ENCODE results near the gene CELF2. TPM values are rescaled to one million over a fixed set of nuclear protein-coding genes. Genes with fewer than 3 reads are reported as not detected.

The CELF2 gene
- total and polyA plus RNA-seq, 2 of the 4 experiments (the other 2 are of a cell fraction), result 3.5 to 6.6 TPM

GRCh38 chr10:11169976-11170375, 152.3 kb downstream of the CELF2 start:
- no peak overlapping the region for H4K8ac ChIP-seq (ENCODE audit: low read depth in 2 of 2, low read length in 2 of 2)
- ATAC-seq (ENCODE audit: low read depth), result no peak

More at GRCh38 chr10:11169976-11170375, 152.3 kb downstream of the CELF2 start:
- no peak overlapping the region for H2BK5ac ChIP-seq (ENCODE audit: low read depth, low read length, poor library complexity, severe bottlenecking)
- TF ChIP-seq RFX5 (IDR thresholded peaks at IDR 0.05; ENCODE audit: low read depth, low read length), result no peak
- no peak for TF ChIP-seq MAFK (IDR thresholded peaks at IDR 0.05; ENCODE audit: low read depth, low read length)
- TF ChIP-seq CEBPB (IDR thresholded peaks at IDR 0.05; ENCODE audit: low read depth, low read length), result no peak
- no peak for TF ChIP-seq POLR2A (IDR thresholded peaks at IDR 0.05; ENCODE audit: low read depth, low read length)
- TF ChIP-seq RCOR1 (IDR thresholded peaks at IDR 0.05; ENCODE audit: insufficient replicate concordance, low read length), result no peak
- no peak for TF ChIP-seq CTCF (conservative IDR thresholded peaks at IDR 0.05; ENCODE audit: low read depth, low read length)
- no peak for TF ChIP-seq BHLHE40 (IDR thresholded peaks at IDR 0.05; ENCODE audit: low read depth, low read length)
- TF ChIP-seq FOS (IDR thresholded peaks at IDR 0.05; ENCODE audit: low read depth, low read length), result no peak
- no peak for TF ChIP-seq MAZ (IDR thresholded peaks at IDR 0.05; ENCODE audit: borderline replicate concordance, low read depth, low read length)
- no peak for TF ChIP-seq MXI1 (IDR thresholded peaks at IDR 0.05; ENCODE audit: borderline replicate concordance, low read depth, low read length)
- TF ChIP-seq ELK1 (IDR thresholded peaks at IDR 0.05; ENCODE audit: borderline replicate concordance, low read depth, low read length), result no peak
- no peak for TF ChIP-seq USF2 (IDR thresholded peaks at IDR 0.05; ENCODE audit: low read depth, low read length)
- TF ChIP-seq SMC3 (IDR thresholded peaks at IDR 0.05; ENCODE audit: low read depth, low read length), result no peak
- TF ChIP-seq CHD1 (IDR thresholded peaks at IDR 0.05; ENCODE audit: low read depth, low read length), result no peak
- no peak for TF ChIP-seq NFE2L2 (IDR thresholded peaks at IDR 0.05; ENCODE audit: low read depth, low read length)
- no peak for TF ChIP-seq RAD21 (IDR thresholded peaks at IDR 0.05; ENCODE audit: low read length)
- H3K56ac ChIP-seq (ENCODE audit: extremely low read depth, insufficient read depth, low read length), result no peak overlapping the region
- H2AK5ac ChIP-seq (ENCODE audit: low read depth, low read length), result no peak overlapping the region
- H4K5ac ChIP-seq (ENCODE audit: low read depth, low read length), result no peak overlapping the region
- H3K27ac ChIP-seq (ENCODE audit: insufficient read depth, low read length), result no peak overlapping the region
- no peaks in the 10 kb centered on the region for H3K9me3 ChIP-seq (ENCODE audit: control insufficient read depth, insufficient read depth, low read length)
- H3K4ac ChIP-seq (ENCODE audit: low read depth, low read length), result no peak overlapping the region
- dilution Hi-C loops (cut with HindIII; ENCODE audit: low sequenced_read_pairs, unreplicated experiment), result no loop called here
- intact Hi-C loops (cut with micrococcal nuclease), result no loop called here
- no peak overlapping the region for H2AFZ ChIP-seq (replicated peaks; ENCODE audit: low read length, poor library complexity)
- POLR2A ChIA-PET (ENCODE audit: unreplicated experiment), result no interaction called here
- WGBS, 2 experiments (ENCODE audit: extremely low coverage in 2 of 2, insufficient read length in 1 of 2), result 93% methylated on average over 2 of the region's 2 CpGs; no CpG with 5 or more reads in 1 of the 2 experiments
- H3K23ac ChIP-seq (ENCODE audit: low read depth, low read length), result no peak overlapping the region
- no TSS peak for BruUV-seq (replicated peaks)
- H3K18ac ChIP-seq (ENCODE audit: low read depth, low read length), result no peak overlapping the region
- CTCF ChIA-PET, result no interaction called here
- no peak overlapping the region for H3K9ac ChIP-seq (ENCODE audit: low read depth, low read length)
- no peak overlapping the region for H2AK9ac ChIP-seq (replicated peaks; ENCODE audit: low read depth, low read length, poor library complexity)
- H3K4me1 ChIP-seq (ENCODE audit: control insufficient read depth, insufficient read depth, low read length), result no peaks in the 10 kb centered on the region
- H4K91ac ChIP-seq (ENCODE audit: insufficient read depth, low read depth, low read length), result no peak overlapping the region
- no peak overlapping the region for H2BK120ac ChIP-seq (ENCODE audit: low read depth, low read length)
- H3K14ac ChIP-seq (replicated peaks; ENCODE audit: low read depth, low read length), result no peak overlapping the region
- H2BK15ac ChIP-seq (ENCODE audit: low read depth, low read length), result no peak overlapping the region
- DNase-seq, result no peak
- no peaks in the 10 kb centered on the region; the same call in 1 of the 2 replicates for H3K27me3 ChIP-seq (ENCODE audit: control insufficient read depth, insufficient read depth, low read length)
- H3K36me3 ChIP-seq (ENCODE audit: control insufficient read depth, insufficient read depth, low read length), result no peaks in the 10 kb centered on the region
- no peaks in the 10 kb centered on the region for H4K20me1 ChIP-seq (ENCODE audit: insufficient read depth, low read length)
- no peak overlapping the region for H2BK20ac ChIP-seq (ENCODE audit: low read depth, low read length)
- 0 out of 2 replicates have a peak, but pooled peaks cover 4% of the 10 kb centered on the region for H3K9me1 ChIP-seq (ENCODE audit: insufficient read depth, low read length)
- no peak overlapping the region for H3K4me3 ChIP-seq (ENCODE audit: insufficient read depth, low read depth, low read length)
- H3K79me1 ChIP-seq (ENCODE audit: low read depth in 1 of 2, low read length in 2 of 2), result no peaks in the 10 kb centered on the region
- no peak overlapping the region for H3K4me2 ChIP-seq (ENCODE audit: low read depth, low read length)
- in situ Hi-C loops (cut with MboI; ENCODE audit: low sequenced_read_pairs), result no loop called here
